GM18508 (cell line): ENCODE measurements around the gene RBM45.
"Not testable (repeated sequence)": the region's sequence is repeated elsewhere in the genome, so short reads cannot be mapped to it uniquely, and the experiment has no call there.

Source experiments
- ATAC-seq: cut with Tn5 transposase; IDR thresholded peaks from one replicate; pipeline ENCODE4 v1.9.1; 2021; ENCODE audit warnings: moderate number of reproducible peaks; ENCODE audit not compliant: insufficient read depth, unreplicated experiment

Gene RBM45

GRCh38 chr2:178112202-178113152, at the start of gene RBM45:
Gene RBM45 (plus strand): TSS chr2:178112437. CDS start chr2:178112547, 110 bp downstream.
- ATAC-seq: peak; percentile 84

GRCh38 chr2:178066324-178066723, 45.9 kb upstream of the RBM45 start:
- no peak for ATAC-seq

GRCh38 chr2:178066890-178067669, 45.2 kb upstream of the RBM45 start:
- ATAC-seq: no peak

- ATAC-seq: no peak
These were observed 43.3 kb upstream of the RBM45 start for GRCh38 chr2:178068823-178069454.

- no peak for ATAC-seq
These were observed 42.7 kb upstream of the RBM45 start for GRCh38 chr2:178069551-178069950.

GRCh38 chr2:178070824-178071223, 41.4 kb upstream of the RBM45 start:
- ATAC-seq: no peak

- no peak for ATAC-seq
These were observed 40.2 kb upstream of the RBM45 start for GRCh38 chr2:178072000-178072382.

- no peak for ATAC-seq
These were observed 39.6 kb upstream of the RBM45 start, which contains the start of gene PDE11A for GRCh38 chr2:178072383-178073301. Gene PDE11A (minus strand): TSS chr2:178072777. CDS start chr2:178072437, 340 bp downstream.

- ATAC-seq: no peak
These were observed 37.9 kb upstream of the RBM45 start for GRCh38 chr2:178074123-178075005.

GRCh38 chr2:178075006-178075326, 37.3 kb upstream of the RBM45 start:
- ATAC-seq: no peak

- no peak for ATAC-seq
These were observed 36.1 kb upstream of the RBM45 start for GRCh38 chr2:178076130-178076529.

- ATAC-seq: not testable (repeated sequence)
These were observed 33.0 kb upstream of the RBM45 start for GRCh38 chr2:178079279-178079678.

GRCh38 chr2:178082408-178083045, 29.7 kb upstream of the RBM45 start:
- ATAC-seq: no peak

GRCh38 chr2:178084273-178084672, 28.0 kb upstream of the RBM45 start:
- no peak for ATAC-seq

GRCh38 chr2:178088774-178089270, 23.4 kb upstream of the RBM45 start:
- ATAC-seq: no peak

GRCh38 chr2:178093471-178093870, 18.8 kb upstream of the RBM45 start:
- no peak for ATAC-seq

- ATAC-seq: no peak
These were observed 10.7 kb upstream of the RBM45 start for GRCh38 chr2:178101321-178102079.
